Kasumi-1 (cell line): ENCODE results near the gene DECR2.
"Not testable (repeated sequence)": the region's sequence is repeated elsewhere in the genome, so short reads cannot be mapped to it uniquely, and the experiment has no call there.

Source experiments
- DNase-seq, 2 experiments: peaks; one replicate each; lab custom pipeline; 2025; lab: John Stamatoyannopoulos, UW

DECR2 gene

GRCh38 chr16:401468-402348 lies at the start of gene DECR2:
TSS of gene DECR2 (plus strand) at chr16:401885. CDS start at chr16:401964, 79 bp downstream.
- DNase-seq: peak; percentile 33 to 43

- peak; percentile 66 to 80 for DNase-seq
These were observed 48.9 kb upstream of the DECR2 start, which contains the start of gene AXIN1 for GRCh38 chr16:352547-353403. TSS of gene AXIN1 (minus strand) at chr16:352723. CDS start at chr16:347025, 5,698 bp downstream.

- DNase-seq: no peak
These were observed 48.0 kb upstream of the DECR2 start for GRCh38 chr16:353404-354290.

GRCh38 chr16:354291-354881 lies 47.3 kb upstream of the DECR2 start:
- no peak for DNase-seq

GRCh38 chr16:354971-355461 lies 46.7 kb upstream of the DECR2 start:
- DNase-seq: no peak

GRCh38 chr16:356741-357140 lies 44.9 kb upstream of the DECR2 start:
- no peak for DNase-seq

GRCh38 chr16:359067-359763 lies 42.5 kb upstream of the DECR2 start:
- no peak for DNase-seq

GRCh38 chr16:359871-360697 lies 41.6 kb upstream of the DECR2 start:
- DNase-seq: no peak

- no peak for DNase-seq
These were observed 40.9 kb upstream of the DECR2 start for GRCh38 chr16:360698-361336.

GRCh38 chr16:361341-361871 lies 40.3 kb upstream of the DECR2 start:
- no peak for DNase-seq

- peak; percentile 49 to 53 for DNase-seq
These were observed 39.6 kb upstream of the DECR2 start for GRCh38 chr16:361872-362701.

GRCh38 chr16:362702-362999 lies 39.0 kb upstream of the DECR2 start:
- DNase-seq: not testable (repeated sequence)

GRCh38 chr16:363110-363765 lies 38.4 kb upstream of the DECR2 start:
- no peak for DNase-seq

- DNase-seq: no peak
These were observed 37.8 kb upstream of the DECR2 start for GRCh38 chr16:363766-364490.

GRCh38 chr16:364595-365491 lies 36.8 kb upstream of the DECR2 start:
- DNase-seq: no peak

- no peak for DNase-seq
These were observed 35.2 kb upstream of the DECR2 start for GRCh38 chr16:366476-366875.
